GM12878 (cell line): ENCODE results near the gene ESYT3.

Source experiments
- BCL11A ChIP-seq: IDR thresholded peaks from 2 replicates; pipeline ENCODE4 v1.6.1; 2011; ENCODE audit warnings: low read depth, low read length
- CHD4 ChIP-seq: fragments of 200-600 bp; sonication (generic); IDR thresholded peaks from 2 replicates; pipeline ENCODE4 v1.6.1; 2016; ENCODE audit warnings: mild to moderate bottlenecking
- CTCF ChIP-seq, 3 experiments: IDR thresholded peaks in 2 of 3; conservative IDR thresholded peaks in 1 of 3; 2 replicates each; pipeline ENCODE4 v1.5.1; 2011; ENCODE audit warnings: low read depth in 3 of 3, low read length in 3 of 3, mild to moderate bottlenecking in 3 of 3, control low read depth in 2 of 3, moderate library complexity in 2 of 3, inconsistent platforms in 1 of 3, mixed read lengths in 1 of 3; ENCODE audit not compliant: control insufficient read depth in 2 of 3, insufficient read depth in 1 of 3; ENCODE audit errors: extremely low read depth in 1 of 3
- EZH2 ChIP-seq: IDR thresholded peaks from 2 replicates; pipeline ENCODE4 v1.6.1; 2012; ENCODE audit warnings: low read depth, mild to moderate bottlenecking, control low read depth, inconsistent platforms, low read length, borderline replicate concordance; ENCODE audit not compliant: control insufficient read depth
- MEF2A ChIP-seq: IDR thresholded peaks from 2 replicates; pipeline ENCODE4 v1.6.1; 2011; ENCODE audit warnings: low read depth, mild to moderate bottlenecking, low read length, moderate library complexity; ENCODE audit not compliant: insufficient read depth
- POLR2A ChIP-seq: IDR thresholded peaks from 2 replicates; pipeline ENCODE4 v1.6.1; 2011; ENCODE audit warnings: low read depth, mild to moderate bottlenecking, low read length
- POLR2AphosphoS5 ChIP-seq: IDR thresholded peaks from 2 replicates; pipeline ENCODE4 v1.6.1; 2011; ENCODE audit warnings: mild to moderate bottlenecking, low read length, inconsistent platforms
- SUZ12 ChIP-seq: fragments of 200-600 bp; sonication (generic); IDR thresholded peaks from one replicate; pipeline ENCODE4 v1.6.1; 2018; ENCODE audit warnings: antibody characterized with exemption, mild to moderate bottlenecking; ENCODE audit not compliant: unreplicated experiment
- TARDBP ChIP-seq: IDR thresholded peaks from 2 replicates; pipeline ENCODE4 v1.6.1; 2016; ENCODE audit warnings: borderline replicate concordance
- USF2 ChIP-seq: IDR thresholded peaks from 2 replicates; pipeline ENCODE4 v1.6.1; 2011; ENCODE audit warnings: low read depth, low read length, improper control_type of control experiment, borderline replicate concordance
- ZBED1 ChIP-seq: IDR thresholded peaks from 2 replicates; pipeline ENCODE4 v1.6.1; 2016; ENCODE audit warnings: borderline replicate concordance
- ZNF384 ChIP-seq: IDR thresholded peaks from 2 replicates; pipeline ENCODE4 v1.6.1; 2012; ENCODE audit warnings: low read depth, mild to moderate bottlenecking, low read length, improper control_type of control experiment, borderline replicate concordance

- TF ChIP-seq SUZ12 (no peak), BCL11A (no peak), CHD4 (no peak), USF2 (no peak), POLR2A (no peak), CTCF (IDR thresholded peaks at IDR 0.05 in 2 of 3, conservative IDR thresholded peaks at IDR 0.05 in 1 of 3; ENCODE audit: control insufficient read depth in 2 of 3, extremely low read depth in 1 of 3, insufficient read depth in 1 of 3, low read depth in 3 of 3, low read length in 3 of 3) (no peak), TARDBP (no peak), POLR2AphosphoS5 (no peak), ZNF384 (no peak), MEF2A (no peak), EZH2 (no peak), ZBED1 (no peak)
Observed at GRCh38 chr3:138473391-138473790, 39.0 kb downstream of the ESYT3 start.
